ENCODE data around the gene PRR30. TPM values are rescaled to one million over a fixed set of nuclear protein-coding genes. Genes with fewer than 3 reads are reported as not detected.
"Not testable (repeated sequence)": the region's sequence is repeated elsewhere in the genome, so short reads cannot be mapped to it uniquely, and the experiment has no call there.

Gene PRR30
- total RNA-seq, 2 experiments from 2014 or later, result not detected

- Histone ChIP-seq H3K9me3 (ENCODE audit: control insufficient read depth in 1 of 2, insufficient read depth in 1 of 2, low read length in 2 of 2) (peaks cover 0 to 4% of the 10 kb centered on the region in 2 experiments), H3K27ac (ENCODE audit: low read depth in 1 of 2, low read length in 2 of 2) (no peak overlapping the region), H3K4me1 (ENCODE audit: insufficient read depth, low read length) (peaks cover 26% of the 10 kb centered on the region), H3K4me3 (ENCODE audit: low read length) (peak overlapping the region; percentile 78), H3K27me3 (ENCODE audit: control insufficient read depth in 1 of 2, insufficient read depth in 2 of 2, low read length in 2 of 2) (peaks cover 9 to 13% of the 10 kb centered on the region in 2 experiments), H3K36me3 (ENCODE audit: insufficient read depth, low read length) (no peaks in the 10 kb centered on the region)
- no peaks in the 10 kb centered on the region for H3K36me3 Mint-ChIP-seq (ENCODE audit: low read depth)
- TF ChIP-seq CTCF (IDR thresholded peaks at IDR 0.05), result no peak
- peak overlapping the region; percentile 81 for H3K27ac Mint-ChIP-seq
- H3K27me3 Mint-ChIP-seq, result peaks cover 24% of the 10 kb centered on the region
- no peak for ATAC-seq (ENCODE audit: poor library complexity)
- H3K4me1 Mint-ChIP-seq (ENCODE audit: low read depth), result peaks cover 18% of the 10 kb centered on the region
- no peak for DNase-seq
- ChIA-PET POLR2A (interaction anchor here (1.0 to 3.0 kb wide), 7 partner anchors 12 to 181 kb away, joined by 3 to 56 read pairs (median 6); partner anchors contain the start of genes AGBL5, OST4 and PREB), CTCF (interaction anchor here (1.5 kb wide), 1 partner anchor 11 kb away, joined by 8 read pairs; the partner anchor contains the start of gene PREB)
- intact Hi-C loops (cut with DNase I, micrococcal nuclease), result loop anchor here (1.0 kb wide), 1 partner anchor 12 kb away; the partner anchor contains the start of gene PREB (in 2 of the 2)
- no peaks in the 10 kb centered on the region for H3K9me3 Mint-ChIP-seq
- H3K4me3 Mint-ChIP-seq, result peak overlapping the region; percentile 92
Observed at GRCh38 chr2:27122791-27123190, 16.4 kb downstream of the PRR30 start.

- peaks cover 26% of the 10 kb centered on the region for H3K4me1 ChIP-seq (ENCODE audit: insufficient read depth, low read length)
- Mint-ChIP-seq H3K4me1 (ENCODE audit: low read depth) (peaks cover 18% of the 10 kb centered on the region), H3K27ac (no peak overlapping the region), H3K4me3 (peak overlapping the region; percentile 46), H3K36me3 (ENCODE audit: low read depth) (no peaks in the 10 kb centered on the region), H3K9me3 (no peaks in the 10 kb centered on the region), H3K27me3 (peaks cover 31% of the 10 kb centered on the region)
- no peaks in the 10 kb centered on the region for H3K36me3 ChIP-seq (ENCODE audit: insufficient read depth, low read length)
- POLR2A ChIA-PET, result no interaction called here
- peaks cover 0 to 4% of the 10 kb centered on the region in 2 experiments for H3K9me3 ChIP-seq (ENCODE audit: control insufficient read depth in 1 of 2, insufficient read depth in 1 of 2, low read length in 2 of 2)
- no peak overlapping the region for H3K4me3 ChIP-seq (ENCODE audit: low read length)
- intact Hi-C loops (cut with DNase I, micrococcal nuclease), result no loop called here
- TF ChIP-seq CTCF (IDR thresholded peaks at IDR 0.05), result no peak
- CTCF ChIA-PET, result no interaction called here
- ATAC-seq (ENCODE audit: poor library complexity) (no peak), DNase-seq (no peak)
- H3K27ac ChIP-seq (ENCODE audit: low read depth in 1 of 2, low read length in 2 of 2), result no peak overlapping the region
- peaks cover 13 to 14% of the 10 kb centered on the region in 2 experiments for H3K27me3 ChIP-seq (ENCODE audit: control insufficient read depth in 1 of 2, insufficient read depth in 2 of 2, low read length in 2 of 2)
Observed at GRCh38 chr2:27121906-27122305, 17.3 kb downstream of the PRR30 start.

GRCh38 chr2:27119330-27119670 is 19.9 kb downstream of the PRR30 start:
- H3K36me3 Mint-ChIP-seq (ENCODE audit: low read depth), result not testable (repeated sequence)
- H3K27me3 Mint-ChIP-seq, result peaks cover 33% of the 10 kb centered on the region

More at GRCh38 chr2:27119330-27119670, 19.9 kb downstream of the PRR30 start:
- H3K9me3 ChIP-seq (ENCODE audit: control insufficient read depth in 1 of 2, insufficient read depth in 1 of 2, low read length in 2 of 2); H3K27ac ChIP-seq (ENCODE audit: low read depth in 1 of 2, low read length in 2 of 2); H3K27ac Mint-ChIP-seq; H3K36me3 ChIP-seq (ENCODE audit: insufficient read depth, low read length); POLR2A ChIA-PET; DNase-seq; intact Hi-C loops (cut with DNase I, micrococcal nuclease); ATAC-seq (ENCODE audit: poor library complexity); CTCF ChIA-PET; H3K9me3 Mint-ChIP-seq: not testable (repeated sequence)
- Histone ChIP-seq H3K4me3 (ENCODE audit: low read length) (peak overlapping the region; percentile 24), H3K4me1 (ENCODE audit: insufficient read depth, low read length) (peaks cover 26% of the 10 kb centered on the region), H3K27me3 (ENCODE audit: control insufficient read depth in 1 of 2, insufficient read depth in 2 of 2, low read length in 2 of 2) (peaks cover 13 to 14% of the 10 kb centered on the region in 2 experiments)
- peaks cover 18% of the 10 kb centered on the region for H3K4me1 Mint-ChIP-seq (ENCODE audit: low read depth)
- peak overlapping the region; percentile 81 for H3K4me3 Mint-ChIP-seq

Measured in CD4-positive, alpha-beta T cell (primary cell).